NCI-H1417 treated with DMSO at 0.1 percent for 48 hours (cell line): ENCODE measurements around the gene LCOR.
"Not testable (repeated sequence)": the region's sequence is repeated elsewhere in the genome, so short reads cannot be mapped to it uniquely, and the experiment has no call there.

ENCODE experiments used
- DNase-seq: peaks from one replicate; lab custom pipeline; 2025; lab: John Stamatoyannopoulos, UW

LCOR gene

GRCh38 chr10:96840841-96841518 lies 8.9 kb downstream of the LCOR start:
- DNase-seq = no peak

- DNase-seq = no peak
These were observed 11.0 kb downstream of the LCOR start for GRCh38 chr10:96842896-96843723.

- no peak for DNase-seq
These were observed 11.7 kb downstream of the LCOR start for GRCh38 chr10:96843823-96844222.

- no peak for DNase-seq
These were observed 14.3 kb downstream of the LCOR start for GRCh38 chr10:96846395-96846794.

- DNase-seq = no peak
These were observed 14.8 kb downstream of the LCOR start for GRCh38 chr10:96846926-96847325.

GRCh38 chr10:96847356-96847755 lies 15.3 kb downstream of the LCOR start:
- not testable (repeated sequence) for DNase-seq

- DNase-seq = no peak
These were observed 18.0 kb downstream of the LCOR start for GRCh38 chr10:96850113-96850512.

GRCh38 chr10:96850825-96851224 lies 18.7 kb downstream of the LCOR start:
- DNase-seq = no peak

GRCh38 chr10:96851281-96851680 lies 19.2 kb downstream of the LCOR start:
- DNase-seq = no peak

GRCh38 chr10:96856317-96856716 lies 24.2 kb downstream of the LCOR start:
- DNase-seq = no peak

- DNase-seq = no peak
These were observed 25.4 kb downstream of the LCOR start for GRCh38 chr10:96857301-96858012.

- no peak for DNase-seq
These were observed 26.1 kb downstream of the LCOR start for GRCh38 chr10:96858038-96858705.

GRCh38 chr10:96858706-96859050 lies 26.6 kb downstream of the LCOR start:
- no peak for DNase-seq

GRCh38 chr10:96860631-96861277 lies 28.7 kb downstream of the LCOR start:
- DNase-seq = no peak

GRCh38 chr10:96863922-96864543 lies 31.9 kb downstream of the LCOR start:
- no peak for DNase-seq

- DNase-seq = no peak
These were observed 41.0 kb downstream of the LCOR start for GRCh38 chr10:96873086-96873485.

GRCh38 chr10:96873756-96874467 lies 41.8 kb downstream of the LCOR start:
- no peak for DNase-seq

- no peak for DNase-seq
These were observed 46.0 kb downstream of the LCOR start for GRCh38 chr10:96878057-96878456.

- no peak for DNase-seq
These were observed 48.5 kb downstream of the LCOR start for GRCh38 chr10:96880575-96880974.

- DNase-seq = no peak
These were observed 57.5 kb downstream of the LCOR start for GRCh38 chr10:96889415-96890171.
